Measurements from ENCODE around the gene CXCL5.
"Not testable (repeated sequence)": the region's sequence is repeated elsewhere in the genome, so short reads cannot be mapped to it uniquely, and the experiment has no call there.

The CXCL5 gene

GRCh38 chr4:74014332-74014731, 15.9 kb upstream of the CXCL5 start:
- no peak for DNase-seq

GRCh38 chr4:74013264-74013663, 14.8 kb upstream of the CXCL5 start:
- no peak for DNase-seq

- no peak for DNase-seq
These were observed 13.7 kb upstream of the CXCL5 start for GRCh38 chr4:74012130-74012529.

- DNase-seq, result no peak
These were observed 10.8 kb upstream of the CXCL5 start for GRCh38 chr4:74009307-74009706.

- no peak for DNase-seq
These were observed 7.6 kb upstream of the CXCL5 start for GRCh38 chr4:74006009-74006476.

GRCh38 chr4:74005528-74005927, 7.1 kb upstream of the CXCL5 start:
- no peak for DNase-seq

- DNase-seq, result no peak
These were observed 6.2 kb upstream of the CXCL5 start for GRCh38 chr4:74004668-74005067.

- no peak for DNase-seq
These were observed 1.8 kb upstream of the CXCL5 start for GRCh38 chr4:74000301-74000700.

- DNase-seq, result no peak
These were observed 6.4 kb downstream of the CXCL5 start for GRCh38 chr4:73992050-73992449.

GRCh38 chr4:73991742-73992000, 6.8 kb downstream of the CXCL5 start:
- DNase-seq, result no peak

GRCh38 chr4:73990988-73991741, 7.3 kb downstream of the CXCL5 start:
- DNase-seq, result no peak

GRCh38 chr4:73989928-73990327, 8.5 kb downstream of the CXCL5 start:
- no peak for DNase-seq

- DNase-seq, result no peak
These were observed 9.4 kb downstream of the CXCL5 start for GRCh38 chr4:73989031-73989430.

- DNase-seq, result no peak
These were observed 10.4 kb downstream of the CXCL5 start, which contains the start of gene PPBP for GRCh38 chr4:73988061-73988460. Gene PPBP, minus strand, starts transcription at chr4:73988190. Its CDS starts 87 bp downstream, at chr4:73988103.

- no peak for DNase-seq
These were observed 13.0 kb downstream of the CXCL5 start for GRCh38 chr4:73985528-73985852.

GRCh38 chr4:73984736-73985527, 13.5 kb downstream of the CXCL5 start:
- DNase-seq, result no peak

- not testable (repeated sequence) for DNase-seq
These were observed 17.3 kb downstream of the CXCL5 start for GRCh38 chr4:73981175-73981574.

- no peak for DNase-seq
These were observed 19.0 kb downstream of the CXCL5 start for GRCh38 chr4:73979407-73979957.

- DNase-seq, result no peak
These were observed 19.6 kb downstream of the CXCL5 start for GRCh38 chr4:73978886-73979285.

- no peak for DNase-seq
These were observed 21.8 kb downstream of the CXCL5 start for GRCh38 chr4:73976716-73977115.

GRCh38 chr4:73976217-73976616, 22.3 kb downstream of the CXCL5 start:
- no peak for DNase-seq

GRCh38 chr4:73974352-73974751, 24.1 kb downstream of the CXCL5 start:
- no peak for DNase-seq

- no peak for DNase-seq
These were observed 27.5 kb downstream of the CXCL5 start for GRCh38 chr4:73970945-73971344.

- DNase-seq, result no peak
These were observed 28.5 kb downstream of the CXCL5 start for GRCh38 chr4:73970011-73970410.
